ENCODE results near the gene AMIGO1. TPM values are rescaled to one million over a fixed set of nuclear protein-coding genes. Genes with fewer than 3 reads are reported as not detected.
A peak's percentile ranks its signal among the peaks of the same experiment; 100 is the strongest.

Gene AMIGO1
- total RNA-seq, 4 donors from 2014 or later = 0.45 to 2.7 (median 1.8) TPM

DNA sequence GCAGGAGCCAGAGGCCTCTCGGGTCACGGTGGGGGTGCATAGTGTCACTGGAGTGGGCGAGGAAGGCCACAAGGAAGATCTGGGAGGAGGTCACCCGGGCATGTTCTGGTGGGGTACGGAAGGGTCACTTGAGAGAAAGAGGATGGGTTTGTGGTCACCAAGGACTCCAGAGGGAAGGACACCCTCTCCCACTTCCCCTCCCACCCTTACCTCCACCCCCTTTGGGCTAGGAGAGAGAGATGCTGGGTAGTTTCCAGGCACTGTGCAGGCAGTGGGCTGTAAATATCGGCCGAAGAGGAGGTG lies 703 bp downstream of the AMIGO1 start:
- no peaks in the 10 kb centered on the region for H3K9me3 ChIP-seq
- DNase-seq = no peak
- TF ChIP-seq POLR2A (IDR thresholded peaks at IDR 0.05) = no peak
- TF ChIP-seq, protein P1, sequence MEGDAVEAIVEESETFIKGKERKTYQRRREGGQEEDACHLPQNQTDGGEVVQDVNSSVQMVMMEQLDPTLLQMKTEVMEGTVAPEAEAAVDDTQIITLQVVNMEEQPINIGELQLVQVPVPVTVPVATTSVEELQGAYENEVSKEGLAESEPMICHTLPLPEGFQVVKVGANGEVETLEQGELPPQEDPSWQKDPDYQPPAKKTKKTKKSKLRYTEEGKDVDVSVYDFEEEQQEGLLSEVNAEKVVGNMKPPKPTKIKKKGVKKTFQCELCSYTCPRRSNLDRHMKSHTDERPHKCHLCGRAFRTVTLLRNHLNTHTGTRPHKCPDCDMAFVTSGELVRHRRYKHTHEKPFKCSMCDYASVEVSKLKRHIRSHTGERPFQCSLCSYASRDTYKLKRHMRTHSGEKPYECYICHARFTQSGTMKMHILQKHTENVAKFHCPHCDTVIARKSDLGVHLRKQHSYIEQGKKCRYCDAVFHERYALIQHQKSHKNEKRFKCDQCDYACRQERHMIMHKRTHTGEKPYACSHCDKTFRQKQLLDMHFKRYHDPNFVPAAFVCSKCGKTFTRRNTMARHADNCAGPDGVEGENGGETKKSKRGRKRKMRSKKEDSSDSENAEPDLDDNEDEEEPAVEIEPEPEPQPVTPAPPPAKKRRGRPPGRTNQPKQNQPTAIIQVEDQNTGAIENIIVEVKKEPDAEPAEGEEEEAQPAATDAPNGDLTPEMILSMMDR (IDR thresholded peaks at IDR 0.05) = no peak
- no peaks in the 10 kb centered on the region for H3K36me3 ChIP-seq
- intact Hi-C loops (cut with DNase I) = no loop called here
- peaks cover 0 to 19% (median 0%) of the 10 kb centered on the region in 4 donors for H3K27me3 ChIP-seq
- H3K4me3 ChIP-seq = peak overlapping the region; percentile 53 to 86 (median 76)
- peak overlapping the region in 2 of 4 donors; percentile 52 to 69 for H3K27ac ChIP-seq
- H3K4me1 ChIP-seq = peaks cover 11 to 27% (median 11%) of the 10 kb centered on the region in 3 donors
- WGBS, 2 donors = 90 to 94% methylated on average over 2 to 4 of the region's 7 CpGs

DNA sequence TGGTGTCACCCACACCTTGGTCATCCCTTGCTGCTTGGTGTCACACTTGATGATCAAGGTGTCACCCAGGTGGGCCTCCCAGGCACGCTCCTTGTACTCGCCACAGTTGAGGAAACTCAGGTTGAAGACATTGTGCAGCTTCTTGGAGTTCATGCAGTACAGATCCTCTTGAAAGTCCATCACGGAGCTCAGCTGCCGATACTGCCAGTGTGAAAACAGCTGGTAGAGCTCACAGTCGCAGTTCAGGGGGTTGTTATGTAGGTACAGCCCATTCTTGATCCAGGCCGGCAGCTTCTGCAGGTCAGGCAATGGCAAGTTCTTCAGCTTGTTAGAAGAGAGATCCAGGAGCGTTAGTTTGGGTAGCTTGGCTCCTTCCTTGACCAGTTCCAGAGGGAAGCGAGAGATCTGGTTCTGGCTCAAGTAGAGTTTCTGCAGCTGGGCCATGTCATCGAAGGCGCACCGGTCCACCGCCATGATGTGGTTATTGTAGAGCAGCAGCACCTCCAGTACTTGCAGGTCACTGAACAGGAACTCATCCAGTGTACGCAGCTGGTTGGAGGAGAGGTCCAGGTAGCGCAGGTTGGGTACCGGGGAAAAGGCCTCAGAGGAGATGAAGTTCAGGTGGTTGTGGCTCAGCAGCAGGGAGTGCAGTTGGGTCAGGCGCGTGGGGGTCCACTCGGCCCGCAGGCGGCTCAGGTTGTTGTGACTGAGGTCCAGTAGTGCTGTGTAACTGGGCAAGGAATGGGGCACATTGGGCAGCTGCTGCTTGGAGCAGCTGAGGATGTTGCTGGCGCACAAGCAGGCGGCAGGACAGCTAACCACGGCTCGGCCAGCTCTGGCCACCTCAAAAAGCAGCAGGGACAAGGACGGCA lies 1.3 kb downstream of the AMIGO1 start:
- H3K36me3 ChIP-seq = no peaks in the 10 kb centered on the region
- 93 to 94% methylated on average over 21 to 23 of the region's 25 CpGs for WGBS, 2 donors
- no peak overlapping the region for H3K27ac ChIP-seq
- no peaks in the 10 kb centered on the region for H3K9me3 ChIP-seq
- DNase-seq = no peak
- peaks cover 11 to 31% (median 11%) of the 10 kb centered on the region in 3 donors for H3K4me1 ChIP-seq
- intact Hi-C loops (cut with DNase I) = no loop called here
- H3K27me3 ChIP-seq = peaks cover 0 to 19% (median 0%) of the 10 kb centered on the region in 4 donors
- TF ChIP-seq POLR2A (IDR thresholded peaks at IDR 0.05) = no peak
- TF ChIP-seq, protein P1 (IDR thresholded peaks at IDR 0.05) = no peak
- H3K4me3 ChIP-seq = peak overlapping the region in 1 of 4 donors; percentile 86

DNA sequence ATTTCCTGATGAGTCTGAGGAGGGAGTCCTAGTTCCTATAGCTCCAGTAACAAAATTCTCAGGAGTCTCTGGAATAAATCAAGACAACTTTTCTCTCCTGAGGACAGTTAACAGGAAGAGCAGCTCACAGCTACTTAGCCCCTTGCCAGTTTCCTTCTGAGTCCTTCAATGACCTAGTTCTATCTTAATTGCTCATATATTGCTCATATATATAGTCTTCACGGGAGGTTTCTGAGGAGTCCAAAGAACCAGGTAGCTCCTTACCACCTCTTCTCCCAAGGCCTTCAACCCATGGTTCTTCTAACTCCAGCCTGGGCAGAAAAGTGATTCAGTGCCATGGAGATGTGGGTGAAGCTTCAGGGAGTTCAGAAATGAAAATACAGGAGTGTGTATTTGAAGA lies 4.6 kb downstream of the AMIGO1 start:
- intact Hi-C loops (cut with DNase I) = no loop called here
- DNase-seq = no peak
- Histone ChIP-seq H3K9me3 (no peaks in the 10 kb centered on the region), H3K4me1 (peaks cover 15 to 46% (median 17%) of the 10 kb centered on the region in 3 donors), H3K27ac (no peak overlapping the region), H3K27me3 (peaks cover 0 to 8% (median 0%) of the 10 kb centered on the region in 4 donors), H3K4me3 (no peak overlapping the region), H3K36me3 (peaks cover 0 to 21% (median 0%) of the 10 kb centered on the region in 3 donors)
- TF ChIP-seq, protein P1 (IDR thresholded peaks at IDR 0.05) = no peak
- TF ChIP-seq POLR2A (IDR thresholded peaks at IDR 0.05) = no peak
- WGBS, 2 donors = 64 to 100% methylated on average over 1 of the region's 1 CpG

DNA sequence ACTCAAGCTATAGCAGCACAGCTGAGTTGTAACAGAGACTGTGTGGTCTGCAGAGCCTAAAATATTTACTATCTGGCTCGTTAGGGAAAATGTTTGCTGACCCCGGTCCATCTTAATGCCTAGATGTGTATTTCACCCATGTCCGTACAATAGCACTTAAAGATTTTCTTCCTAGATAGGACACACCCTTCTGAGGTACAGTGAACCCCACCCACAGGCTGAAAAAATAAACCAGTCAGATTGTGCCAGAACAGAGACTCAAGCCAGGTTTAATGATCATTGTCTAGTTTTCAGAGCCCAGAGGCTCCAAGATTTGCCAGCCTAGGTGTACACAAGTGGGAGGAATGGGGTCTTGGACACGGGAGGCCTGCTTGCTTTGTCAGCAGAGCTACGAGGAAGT lies 5.6 kb downstream of the AMIGO1 start:
- Histone ChIP-seq H3K9me3 (no peaks in the 10 kb centered on the region), H3K27ac (no peak overlapping the region), H3K36me3 (peaks cover 0 to 21% (median 0%) of the 10 kb centered on the region in 3 donors), H3K27me3 (peaks cover 0 to 5% (median 0%) of the 10 kb centered on the region in 4 donors), H3K4me3 (no peak overlapping the region), H3K4me1 (peaks cover 21 to 48% (median 24%) of the 10 kb centered on the region in 3 donors)
- intact Hi-C loops (cut with DNase I) = no loop called here
- WGBS, 2 donors = 18 to 27% methylated on average over 3 to 5 of the region's 5 CpGs
- DNase-seq = no peak
- TF ChIP-seq, protein P1 (IDR thresholded peaks at IDR 0.05) = no peak
- TF ChIP-seq POLR2A (IDR thresholded peaks at IDR 0.05) = no peak

DNA sequence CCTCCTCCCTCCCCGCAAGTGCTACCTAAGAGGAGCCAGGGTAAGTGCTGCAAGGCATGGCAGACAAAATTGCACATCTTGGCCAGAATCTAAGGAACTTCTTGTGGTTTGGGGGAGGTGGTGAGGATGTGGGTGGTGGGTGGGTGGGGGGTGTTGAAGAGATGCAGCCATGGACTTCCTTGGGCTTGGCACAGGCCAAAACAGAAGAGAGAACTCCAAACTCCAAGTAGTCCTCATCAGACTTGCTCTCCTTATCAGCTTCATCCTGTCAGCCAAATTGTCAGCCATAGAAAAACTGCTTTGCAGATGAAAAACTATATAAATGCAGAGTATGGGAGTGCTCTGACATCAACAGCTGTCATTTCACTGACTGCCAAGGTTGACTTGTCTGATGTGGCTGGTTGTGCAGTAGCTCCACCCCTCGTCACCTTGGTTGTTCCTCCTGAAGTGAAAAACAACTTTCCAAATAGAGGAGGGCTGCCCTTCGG lies 7.1 kb downstream of the AMIGO1 start:
- WGBS, 2 donors = 73 to 78% methylated on average over 2 to 3 of the region's 3 CpGs
- Histone ChIP-seq H3K9me3 (no peaks in the 10 kb centered on the region), H3K4me3 (no peak overlapping the region), H3K36me3 (peaks cover 0 to 33% (median 0%) of the 10 kb centered on the region in 3 donors), H3K4me1 (peaks cover 25 to 59% (median 35%) of the 10 kb centered on the region in 3 donors), H3K27me3 (no peaks in the 10 kb centered on the region), H3K27ac (peak overlapping the region in 1 of 4 donors; percentile 38)
- DNase-seq = no peak
- TF ChIP-seq POLR2A (IDR thresholded peaks at IDR 0.05) = no peak
- TF ChIP-seq, protein P1 (IDR thresholded peaks at IDR 0.05) = no peak
- intact Hi-C loops (cut with DNase I) = no loop called here

All from esophagus squamous epithelium (tissue), 5 donors.